H9 (cell line): ENCODE results near the gene PTPN23. TPM values are rescaled to one million over a fixed set of nuclear protein-coding genes. Genes with fewer than 3 reads are reported as not detected.

Experiments
- DNase-seq: peaks from one replicate; pipeline ENCODE4 v3.0.0-alpha.2; 2017
- H2AFZ ChIP-seq: one replicate; pipeline ENCODE4 v1.6.1; 2013; ENCODE audit warnings: mild to moderate bottlenecking, low read length, control low read depth, moderate library complexity
- H2AK5ac ChIP-seq: 2 replicates; pipeline ENCODE4 v1.6.1; 2013; ENCODE audit warnings: low read length, control low read depth, mixed read lengths; ENCODE audit not compliant: insufficient read length
- H2BK120ac ChIP-seq: one replicate; pipeline ENCODE4 v1.6.1; 2013; ENCODE audit warnings: low read depth, mild to moderate bottlenecking, low read length, control low read depth, inconsistent platforms; ENCODE audit not compliant: poor library complexity, severe bottlenecking
- H2BK12ac ChIP-seq: 2 replicates; pipeline ENCODE4 v1.6.1; 2013; ENCODE audit warnings: low read length, control low read depth, mixed read lengths, low read depth; ENCODE audit not compliant: insufficient read length
- H2BK15ac ChIP-seq: 2 replicates; pipeline ENCODE4 v1.6.1; 2013; ENCODE audit warnings: low read depth, low read length, control low read depth
- H2BK20ac ChIP-seq: one replicate; pipeline ENCODE4 v1.6.1; 2013; ENCODE audit warnings: low read depth, mild to moderate bottlenecking, low read length, control low read depth, inconsistent platforms; ENCODE audit not compliant: poor library complexity, severe bottlenecking
- H2BK5ac ChIP-seq: 2 replicates; pipeline ENCODE4 v1.6.1; 2013; ENCODE audit warnings: low read length, control low read depth, mixed read lengths; ENCODE audit not compliant: insufficient read length
- H3K14ac ChIP-seq: 2 replicates; pipeline ENCODE4 v1.6.1; 2013; ENCODE audit warnings: low read length, control low read depth; ENCODE audit not compliant: insufficient read depth
- H3K18ac ChIP-seq: 2 replicates; pipeline ENCODE4 v1.6.1; 2013; ENCODE audit warnings: low read depth, mild to moderate bottlenecking, mixed read lengths, low read length, control low read depth; ENCODE audit not compliant: insufficient read length
- H3K23ac ChIP-seq: 2 replicates; pipeline ENCODE4 v1.6.1; 2013; ENCODE audit warnings: low read length, control low read depth, mixed read lengths, low read depth; ENCODE audit not compliant: insufficient read length
- H3K23me2 ChIP-seq: 2 replicates; pipeline ENCODE4 v1.6.1; 2013; ENCODE audit warnings: low read depth, mild to moderate bottlenecking, mixed read lengths, low read length, control low read depth; ENCODE audit not compliant: insufficient read length, poor library complexity, severe bottlenecking
- H3K27ac ChIP-seq: 2 replicates; pipeline ENCODE4 v1.5.1; 2013; ENCODE audit warnings: low read length, control low read depth, mixed read lengths, low read depth; ENCODE audit not compliant: insufficient read length
- H3K27me3 ChIP-seq: 2 replicates; pipeline ENCODE4 v1.6.1; 2013; ENCODE audit warnings: low read length, control low read depth, inconsistent platforms; ENCODE audit not compliant: insufficient read depth
- H3K4ac ChIP-seq: 2 replicates; pipeline ENCODE4 v1.6.1; 2013; ENCODE audit warnings: low read depth, mild to moderate bottlenecking, control low read depth, inconsistent platforms, low read length, moderate library complexity
- H3K4me1 ChIP-seq: 2 replicates; pipeline ENCODE4 v1.6.1; 2013; ENCODE audit warnings: low read length, control low read depth, inconsistent platforms; ENCODE audit not compliant: insufficient read depth
- H3K4me2 ChIP-seq: 2 replicates; pipeline ENCODE4 v1.6.1; 2013; ENCODE audit warnings: low read length, control low read depth, mixed read lengths; ENCODE audit not compliant: insufficient read length, insufficient read depth
- H3K56ac ChIP-seq: 2 replicates; pipeline ENCODE4 v1.6.1; 2013; ENCODE audit warnings: low read depth, mild to moderate bottlenecking, mixed read lengths, low read length, control low read depth; ENCODE audit not compliant: insufficient read length
- H3K79me1 ChIP-seq: 2 replicates; pipeline ENCODE4 v1.6.1; 2013; ENCODE audit warnings: low read depth, mild to moderate bottlenecking, moderate library complexity, low read length, control low read depth, inconsistent platforms; ENCODE audit not compliant: insufficient read depth, poor library complexity, severe bottlenecking
- H3K79me2 ChIP-seq: 2 replicates; pipeline ENCODE4 v1.6.1; 2013; ENCODE audit warnings: low read length, control low read depth, inconsistent platforms; ENCODE audit not compliant: insufficient read depth
- H3K9ac ChIP-seq: 2 replicates; pipeline ENCODE4 v1.6.1; 2013; ENCODE audit warnings: low read length, control low read depth, mixed read lengths; ENCODE audit not compliant: insufficient read length; ENCODE audit errors: extremely low read depth
- H3K9me3 ChIP-seq: one replicate; pipeline ENCODE4 v1.6.1; 2013; ENCODE audit warnings: low read depth, low read length, inconsistent platforms; ENCODE audit not compliant: control insufficient read depth
- H3T11ph ChIP-seq: one replicate; pipeline ENCODE4 v1.6.1; 2013; ENCODE audit warnings: mild to moderate bottlenecking, low read length, control low read depth, inconsistent platforms
- H4K20me1 ChIP-seq: one replicate; pipeline ENCODE4 v1.6.1; 2013; ENCODE audit not compliant: control insufficient read depth, insufficient read length, insufficient read depth
- H4K5ac ChIP-seq: 2 replicates; pipeline ENCODE4 v1.6.1; 2013; ENCODE audit warnings: low read depth, mild to moderate bottlenecking, mixed read lengths, low read length, control low read depth; ENCODE audit not compliant: insufficient read length
- H4K8ac ChIP-seq: replicated peaks from 2 replicates; pipeline ENCODE4 v1.6.1; 2013; ENCODE audit warnings: low read length, control low read depth, mixed read lengths, low read depth; ENCODE audit not compliant: insufficient read length
- H4K91ac ChIP-seq: 2 replicates; pipeline ENCODE4 v1.6.1; 2013; ENCODE audit warnings: low read depth, mild to moderate bottlenecking, moderate library complexity, mixed read lengths, low read length, control low read depth; ENCODE audit not compliant: insufficient read length
- H3K27ac Mint-ChIP-seq, 3 experiments: 2 replicates in 2 of 3; 3 replicates in 1 of 3; pipeline ENCODE4 v1.8.0; 2020 to 2021; ENCODE audit warnings: mixed read lengths in 3 of 3, mild to moderate bottlenecking in 1 of 3, moderate library complexity in 1 of 3
- H3K27me3 Mint-ChIP-seq: 2 replicates; pipeline ENCODE4 v1.8.0; 2021; ENCODE audit warnings: low read depth, mild to moderate bottlenecking, moderate library complexity, mixed read lengths
- H3K36me3 Mint-ChIP-seq, 3 experiments: 2 replicates in 2 of 3; 3 replicates in 1 of 3; pipeline ENCODE4 v1.8.0; 2020 to 2021; ENCODE audit warnings: low read depth in 3 of 3, mixed read lengths in 3 of 3; ENCODE audit not compliant: insufficient read depth in 1 of 3
- H3K4me1 Mint-ChIP-seq, 2 experiments: 2 replicates each; pipeline ENCODE4 v1.8.0; 2020; ENCODE audit warnings: mixed read lengths in 2 of 2
- H3K4me3 Mint-ChIP-seq, 2 experiments: 2 replicates in 1 of 2; 3 replicates in 1 of 2; pipeline ENCODE4 v1.8.0; 2020 to 2021; ENCODE audit warnings: mild to moderate bottlenecking in 2 of 2, mixed read lengths in 2 of 2, moderate library complexity in 1 of 2
- H3K9me3 Mint-ChIP-seq, 2 experiments: 2 replicates in 1 of 2; 3 replicates in 1 of 2; pipeline ENCODE4 v1.8.0; 2020; ENCODE audit warnings: mild to moderate bottlenecking in 2 of 2, mixed read lengths in 2 of 2, moderate library complexity in 1 of 2
- CTCF ChIP-seq: fragments of 200-600 bp; sonication (generic); conservative IDR thresholded peaks from 3 replicates; pipeline ENCODE4 v1.8.0; 2021; ENCODE audit warnings: antibody characterized with exemption, mild to moderate bottlenecking
- WGBS: extraction: QIAGEN DNeasy Blood & Tissue Kit; methylation state at CpG from one replicate; pipeline ENCODE4 v1.1.7; 2013; ENCODE audit warnings: missing lambda C conversion rate, low lambda C conversion rate, mixed read lengths; ENCODE audit not compliant: insufficient read length; ENCODE audit errors: extremely low coverage; 5-methylcytosine and 5-hydroxymethylcytosine counted together
- total RNA-seq: library from RNA; stranded (reverse); gene quantifications from 2 replicates; pipeline ENCODE4 v1.2.1, GENCODE V29; 2021

The PTPN23 gene
- total RNA-seq, 1 experiment from 2014 or later = 42.2 TPM

GRCh38 chr3:47407237-47407636 is 26.4 kb downstream of the PTPN23 start:
- TF ChIP-seq CTCF = no peak

More at GRCh38 chr3:47407237-47407636, 26.4 kb downstream of the PTPN23 start:
- DNase-seq = no peak
- no peaks in the 10 kb centered on the region for H3K9me3 ChIP-seq
- H3K4me1 Mint-ChIP-seq = no peaks in the 10 kb centered on the region
- no peak overlapping the region for H2BK5ac ChIP-seq
- H3K4ac ChIP-seq = no peak overlapping the region
- no CpG with 5 or more reads among the region's 7 CpGs for WGBS
- H2BK120ac ChIP-seq = no peak overlapping the region
- no peak overlapping the region for H2AFZ ChIP-seq
- no peaks in the 10 kb centered on the region for H3K23me2 ChIP-seq
- H4K91ac ChIP-seq = no peak overlapping the region
- H3K36me3 Mint-ChIP-seq = peaks cover 15 to 48% (median 27%) of the 10 kb centered on the region in 3 experiments; a peak in 6 of 7 replicates
- H3K79me1 ChIP-seq = no peaks in the 10 kb centered on the region
- no peaks in the 10 kb centered on the region for H3K79me2 ChIP-seq
- no peak overlapping the region for H3K14ac ChIP-seq
- H3K27ac ChIP-seq = no peak overlapping the region
- H3K4me1 ChIP-seq = no peaks in the 10 kb centered on the region
- no peak overlapping the region for H2BK20ac ChIP-seq
- H3K4me2 ChIP-seq = no peak overlapping the region
- H3K9me3 Mint-ChIP-seq = no peaks in the 10 kb centered on the region
- no peaks in the 10 kb centered on the region; the same call in 1 of the 2 replicates for H3K27me3 Mint-ChIP-seq
- no peak overlapping the region for H3K4me3 Mint-ChIP-seq
- no peak overlapping the region for H2BK12ac ChIP-seq
- H2AK5ac ChIP-seq = no peak overlapping the region
- no peak overlapping the region for H3K56ac ChIP-seq
- H3K27me3 ChIP-seq = no peaks in the 10 kb centered on the region
- H4K8ac ChIP-seq = no peak overlapping the region
- H3T11ph ChIP-seq = no peak overlapping the region
- H3K23ac ChIP-seq = no peak overlapping the region
- H3K9ac ChIP-seq = no peak overlapping the region
- H3K27ac Mint-ChIP-seq = no peak overlapping the region
- H3K18ac ChIP-seq = no peak overlapping the region
- H4K20me1 ChIP-seq = no peaks in the 10 kb centered on the region
- H2BK15ac ChIP-seq = no peak overlapping the region
- no peak overlapping the region for H4K5ac ChIP-seq
